HG03064 (cell line): ENCODE measurements around the gene SCMH1.

Experiments used
- ATAC-seq: cut with Tn5 transposase; IDR thresholded peaks from one replicate; pipeline ENCODE4 v1.9.1; 2021; ENCODE audit warnings: low read depth; ENCODE audit not compliant: unreplicated experiment

The SCMH1 gene

GRCh38 chr1:41241749-41242341, at the start of gene SCMH1:
Gene SCMH1, minus strand, starts transcription at chr1:41242306. Its CDS starts 56,173 bp downstream, at chr1:41186133.
- ATAC-seq, result peak; percentile 35

- ATAC-seq, result no peak
Measured at GRCh38 chr1:41291195-41291594, 49.1 kb upstream of the SCMH1 start.

GRCh38 chr1:41289196-41289595, 47.1 kb upstream of the SCMH1 start:
- ATAC-seq, result no peak

GRCh38 chr1:41286992-41287391, 44.9 kb upstream of the SCMH1 start:
- ATAC-seq, result no peak

- no peak for ATAC-seq
Measured at GRCh38 chr1:41286486-41286885, 44.4 kb upstream of the SCMH1 start.

- ATAC-seq, result no peak
Measured at GRCh38 chr1:41285818-41286217, 43.7 kb upstream of the SCMH1 start.

GRCh38 chr1:41284121-41284520, 42.0 kb upstream of the SCMH1 start:
- ATAC-seq, result no peak

GRCh38 chr1:41282679-41283317, 40.7 kb upstream of the SCMH1 start:
- no peak for ATAC-seq

GRCh38 chr1:41281334-41281733, 39.2 kb upstream of the SCMH1 start:
- no peak for ATAC-seq

GRCh38 chr1:41280202-41281032, 38.3 kb upstream of the SCMH1 start:
- ATAC-seq, result no peak

- ATAC-seq, result no peak
Measured at GRCh38 chr1:41278076-41278475, 36.0 kb upstream of the SCMH1 start.

- ATAC-seq, result no peak
Measured at GRCh38 chr1:41277371-41277975, 35.4 kb upstream of the SCMH1 start.

GRCh38 chr1:41275831-41276230, 33.7 kb upstream of the SCMH1 start:
- ATAC-seq, result no peak

GRCh38 chr1:41274752-41275545, 32.8 kb upstream of the SCMH1 start:
- no peak for ATAC-seq

GRCh38 chr1:41272601-41273000, 30.5 kb upstream of the SCMH1 start:
- no peak for ATAC-seq

- ATAC-seq, result no peak
Measured at GRCh38 chr1:41268154-41268770, 26.2 kb upstream of the SCMH1 start.

- ATAC-seq, result no peak
Measured at GRCh38 chr1:41261926-41262618, 20.0 kb upstream of the SCMH1 start.

- no peak for ATAC-seq
Measured at GRCh38 chr1:41260768-41261167, 18.7 kb upstream of the SCMH1 start.

GRCh38 chr1:41259221-41259620, 17.1 kb upstream of the SCMH1 start:
- ATAC-seq, result no peak
